Amygdala (tissue), 56 donors: ENCODE measurements around the gene LRRC39.

Experiments
- DNase-seq, 56 donors: peaks; one replicate each; lab custom pipeline; 2025; lab: John Stamatoyannopoulos, UW

Gene LRRC39

DNA sequence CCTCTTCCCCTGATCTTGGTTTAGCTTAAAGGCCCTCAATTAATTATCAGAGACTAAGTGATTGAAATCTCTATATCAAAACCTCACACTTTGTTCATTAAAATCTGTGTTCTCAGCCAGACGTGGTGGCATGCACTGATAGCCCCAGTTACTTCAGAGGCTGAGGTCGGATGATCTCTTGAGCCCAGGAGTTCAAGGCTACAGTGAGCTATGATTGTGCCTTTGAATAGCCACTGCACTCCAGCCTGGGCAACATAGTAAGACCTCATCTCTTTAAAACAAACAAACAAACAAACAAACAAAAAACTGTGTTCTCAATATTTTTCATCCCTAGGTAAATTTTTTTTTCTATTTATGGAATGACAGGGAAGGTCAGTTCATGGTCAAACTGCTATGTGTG, 26.4 kb downstream of the LRRC39 start:
- no peak for DNase-seq

DNA sequence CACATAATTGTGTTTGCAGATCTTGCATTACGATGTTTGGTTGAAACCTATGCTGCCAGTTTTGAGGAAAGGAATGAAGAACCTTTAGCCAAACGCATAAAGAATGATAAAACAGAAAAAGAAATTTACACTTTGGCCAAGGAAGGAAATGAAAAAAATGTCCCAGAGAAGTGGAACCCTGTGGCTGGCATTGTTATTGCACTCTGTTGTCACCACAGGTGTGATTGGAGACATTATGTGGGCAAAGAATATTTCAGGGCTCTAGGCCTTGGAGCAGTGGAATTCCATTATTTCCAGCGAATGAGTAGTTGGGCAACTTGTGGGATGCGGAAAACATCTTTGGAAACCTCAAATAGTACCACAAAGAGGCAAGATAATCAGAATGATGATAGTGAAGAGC, 30.2 kb downstream of the LRRC39 start:
- no peak for DNase-seq

DNA sequence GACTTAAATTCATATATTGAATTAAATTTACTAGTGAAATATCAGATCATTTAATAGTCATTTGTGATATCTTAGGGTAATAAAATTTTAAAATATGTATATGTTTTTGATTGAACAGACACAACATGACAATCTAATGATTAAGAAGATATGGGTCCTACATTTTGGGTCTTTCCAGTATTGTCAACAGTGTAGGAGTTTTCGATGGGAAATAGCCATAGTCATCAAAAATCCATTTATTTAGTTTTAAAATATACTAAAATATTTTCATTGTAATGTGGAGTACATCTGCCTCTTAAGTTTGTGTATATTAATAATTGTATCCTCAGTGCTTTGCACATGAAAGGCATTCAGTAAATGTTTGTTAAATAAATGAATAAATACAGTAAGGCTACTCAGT, 31.1 kb downstream of the LRRC39 start:
- no peak for DNase-seq

GRCh38 chr1:100145116-100145515, 32.9 kb downstream of the LRRC39 start:
- DNase-seq, result no peak

DNA sequence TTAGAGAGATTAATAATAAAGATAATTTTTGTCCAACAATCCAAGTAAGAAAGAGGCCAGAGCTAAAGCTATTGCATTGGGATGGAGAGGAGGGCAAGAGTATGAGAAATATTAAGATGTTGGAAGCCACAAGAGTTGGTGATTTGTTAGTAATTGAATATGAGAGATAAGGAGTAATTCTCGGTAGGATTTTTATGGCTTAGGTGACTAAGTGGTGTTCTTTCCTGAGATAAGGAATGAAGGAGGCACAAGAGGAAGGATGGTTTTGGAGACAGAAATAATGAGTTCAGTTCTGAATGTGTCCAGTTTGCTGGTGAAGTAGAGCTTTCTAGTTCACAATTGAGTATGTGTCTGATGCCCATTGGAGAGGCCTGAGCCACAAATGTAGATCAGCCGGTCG, 35.7 kb downstream of the LRRC39 start:
- DNase-seq, result no peak

DNA sequence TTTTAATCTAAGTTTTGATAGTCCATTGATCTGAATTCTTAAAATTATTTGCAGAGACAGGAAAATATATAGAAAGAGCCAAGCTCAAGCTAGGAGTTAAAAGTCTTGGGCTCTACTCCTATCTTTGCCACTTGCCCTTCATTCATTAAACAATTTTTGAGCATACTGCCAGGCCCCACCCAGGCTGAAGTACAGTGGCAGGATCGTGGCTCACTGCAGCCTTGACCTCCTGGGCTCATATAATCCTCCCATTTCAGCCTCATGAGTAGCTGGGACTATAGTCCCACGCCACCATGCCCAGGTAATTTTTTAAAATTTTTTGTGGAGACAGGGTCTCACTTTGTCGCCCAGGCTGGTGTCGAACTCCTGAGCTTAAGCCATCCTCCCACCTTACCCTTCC, 36.9 kb downstream of the LRRC39 start:
- no peak for DNase-seq

DNA sequence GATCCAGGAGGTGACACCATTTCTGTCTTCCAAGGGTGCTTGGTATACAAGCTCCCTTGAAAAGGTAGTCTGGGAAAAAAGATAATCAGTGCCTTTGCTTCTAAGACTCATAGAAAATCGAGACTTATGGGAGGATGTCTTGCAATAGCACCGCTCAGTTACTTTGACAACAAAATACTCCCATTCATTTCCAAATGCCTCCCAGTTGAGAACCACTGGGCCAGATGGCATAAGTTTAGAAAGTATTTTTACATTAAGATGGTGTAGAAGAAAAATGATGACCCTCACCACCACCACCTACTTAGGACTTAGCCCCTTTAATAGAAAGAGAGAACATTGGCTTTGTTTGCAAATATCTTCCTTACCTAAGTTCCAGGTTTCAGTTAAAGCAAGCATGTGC, 40.5 kb downstream of the LRRC39 start:
- no peak for DNase-seq

- no peak for DNase-seq
Observed at GRCh38 chr1:100134872-100135271, 43.2 kb downstream of the LRRC39 start.

DNA sequence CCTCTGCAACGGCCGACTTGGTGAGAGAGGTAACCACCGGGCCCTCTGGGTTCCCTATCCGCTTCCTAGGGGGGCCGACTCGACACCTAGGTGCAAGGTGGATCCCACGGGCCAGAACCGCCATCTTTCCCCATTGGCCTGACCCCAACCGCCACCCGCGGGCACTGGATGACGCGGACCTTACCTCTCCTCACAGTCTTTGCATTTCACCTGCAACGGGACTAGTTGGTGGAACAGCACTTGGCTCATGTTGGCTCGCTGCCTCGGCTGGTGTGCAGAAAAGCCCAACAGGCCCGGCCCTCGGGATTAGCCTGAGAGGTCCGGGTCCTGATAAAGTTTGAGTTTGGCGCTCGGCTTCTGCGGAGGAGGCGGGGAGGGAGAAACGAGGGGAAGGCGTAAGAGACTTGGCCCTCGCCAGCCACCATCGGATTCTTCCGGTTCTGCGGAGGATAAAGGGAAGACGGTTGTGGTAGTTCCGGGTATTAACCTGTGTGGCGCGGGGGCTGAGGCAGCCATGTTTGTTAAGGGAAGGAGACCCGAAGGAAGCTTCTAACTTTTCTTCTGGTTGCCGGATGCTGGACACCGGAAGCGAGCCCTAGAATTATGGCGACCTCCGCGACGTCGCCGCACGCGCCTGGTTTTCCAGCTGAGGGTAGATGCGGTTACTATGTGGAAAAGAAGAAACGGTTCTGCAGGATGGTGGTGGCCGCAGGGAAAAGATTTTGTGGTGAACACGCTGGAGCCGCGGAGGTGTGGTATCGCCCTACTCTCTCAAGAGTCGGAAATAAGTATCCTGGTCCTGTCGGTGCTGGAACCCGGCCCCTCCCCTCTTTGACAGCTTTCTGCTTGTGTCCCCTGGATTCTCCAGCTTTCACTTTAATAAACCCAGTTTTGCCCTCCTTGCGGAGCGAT, 45.2 kb downstream of the LRRC39 start, which contains the start of the genes SASS6 and TRMT13:
TSS of gene SASS6 (minus strand) at position 365 of the 912 bp plus-strand sequence. CDS start at position 249, 116 bp downstream.
TSS of gene TRMT13 (plus strand) at position 598 of the 912 bp plus-strand sequence. CDS start at position 604, 6 bp downstream.
- DNase-seq, result peak; percentile 77 to 98 (median 94)

DNA sequence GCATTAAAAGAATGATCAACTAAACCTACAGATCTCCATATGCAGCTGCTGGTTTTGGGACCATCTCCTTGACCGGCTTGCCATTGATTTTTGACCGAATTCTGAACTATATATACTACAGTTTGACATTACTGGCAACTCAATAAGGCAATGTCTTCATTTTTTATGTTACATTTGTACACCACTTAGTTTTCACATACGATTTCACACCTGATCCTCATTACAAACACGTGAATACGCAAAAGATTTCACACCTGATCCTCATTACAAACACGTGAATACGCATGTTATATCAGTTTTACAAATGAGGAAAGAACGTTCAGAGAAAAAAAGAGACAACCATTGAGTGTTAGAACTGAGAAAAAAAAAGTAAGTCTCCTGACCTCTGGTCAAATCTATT, 46.4 kb downstream of the LRRC39 start:
- DNase-seq, result no peak

DNA sequence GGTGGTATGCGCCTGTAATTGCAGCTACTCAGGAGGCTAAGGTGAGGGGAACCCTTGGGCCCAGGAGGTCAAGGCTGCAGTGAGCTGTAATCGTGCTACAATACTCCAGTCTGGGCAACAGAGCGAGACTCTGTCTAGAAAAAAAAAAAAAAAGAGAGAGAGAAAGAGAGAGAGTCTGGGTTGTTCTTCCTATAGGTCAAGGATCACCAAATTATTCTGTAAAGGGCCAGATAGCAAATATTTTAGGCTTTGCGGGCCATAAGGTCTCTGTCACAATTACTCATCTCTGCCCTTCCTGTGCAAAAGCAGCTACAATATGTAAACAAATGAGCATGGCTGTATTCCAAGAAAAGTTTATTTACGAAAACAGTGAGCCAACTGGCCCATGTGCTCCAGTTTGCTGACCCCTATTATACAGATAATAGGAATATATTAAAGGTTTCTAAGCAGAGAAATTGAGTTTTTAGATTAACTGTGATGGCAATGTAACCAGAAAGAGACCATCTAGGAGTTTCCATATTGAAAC, 47.4 kb downstream of the LRRC39 start:
- no peak for DNase-seq

- DNase-seq, result no peak
Observed at GRCh38 chr1:100127226-100127625, 50.8 kb downstream of the LRRC39 start.

GRCh38 chr1:100122177-100122576, 55.9 kb downstream of the LRRC39 start:
- DNase-seq, result no peak

DNA sequence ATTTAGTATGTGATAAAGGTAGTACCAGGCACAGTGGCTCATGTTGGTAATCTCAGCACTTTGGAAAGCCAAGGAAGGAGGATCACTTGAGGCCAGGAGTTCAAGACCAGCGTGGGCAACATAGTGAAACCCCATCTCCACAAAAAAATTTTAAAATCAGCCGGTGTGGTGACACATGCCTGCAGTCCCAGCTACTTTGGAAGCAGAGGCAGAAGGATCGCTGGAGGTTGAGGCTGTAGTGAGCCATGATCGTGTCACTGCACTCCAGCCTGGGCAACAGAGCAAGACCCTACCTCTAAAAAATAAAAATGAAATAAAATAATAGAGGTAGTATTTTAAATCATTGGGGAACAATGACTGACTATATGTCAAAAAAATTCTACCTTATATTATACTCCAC, 62.5 kb downstream of the LRRC39 start:
- DNase-seq, result no peak

DNA sequence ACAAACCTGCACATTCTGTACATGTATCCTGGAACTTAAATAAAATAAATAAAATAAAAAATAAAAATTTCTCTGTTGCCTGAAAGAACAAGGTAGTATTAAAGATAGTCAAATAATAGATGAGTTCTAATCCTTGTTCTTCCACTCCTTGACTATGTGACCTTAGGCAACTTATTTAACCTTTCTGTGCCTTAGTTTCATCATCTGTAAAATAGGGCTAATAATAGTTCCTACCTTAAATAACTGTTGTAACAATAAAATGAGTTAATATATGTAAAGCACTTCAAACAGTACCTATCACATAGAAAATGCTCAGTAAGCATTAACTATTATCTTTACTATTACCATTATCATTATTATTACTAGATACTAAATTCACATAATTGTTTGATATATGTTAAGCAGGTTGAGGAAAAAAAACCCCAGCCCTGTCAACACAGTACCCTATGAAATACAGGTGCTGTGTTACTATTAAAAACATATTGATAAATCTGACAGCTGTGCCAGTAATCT, 68.4 kb downstream of the LRRC39 start:
- no peak for DNase-seq

- no peak for DNase-seq
Observed at GRCh38 chr1:100107696-100108095, 70.4 kb downstream of the LRRC39 start.

GRCh38 chr1:100101564-100101963, 76.5 kb downstream of the LRRC39 start:
- DNase-seq, result no peak

GRCh38 chr1:100100202-100100601, 77.9 kb downstream of the LRRC39 start:
- DNase-seq, result no peak
